ENCODE measurements around the gene EIF2B4.

The EIF2B4 gene

GRCh38 chr2:27370816-27371620, 880 bp upstream of the EIF2B4 start:
- Histone ChIP-seq H3K9me3 (ENCODE audit: control insufficient read depth, insufficient read depth, low read depth, low read length) (no peaks in the 10 kb centered on the region), H3K4me1 (ENCODE audit: control insufficient read depth, insufficient read depth, low read length) (no peaks in the 10 kb centered on the region), H3K36me3 (ENCODE audit: control insufficient read depth in 2 of 2, insufficient read depth in 1 of 2, low read length in 2 of 2) (peaks cover 29 to 70% of the 10 kb centered on the region in 2 experiments), H3K27ac (ENCODE audit: extremely low read depth, low read depth, low read length) (peak overlapping the region; percentile 79), H3K4me3 (ENCODE audit: low read depth, low read length) (peak overlapping the region; percentile 84)
- TF ChIP-seq ZNF692 (tag by site-specific recombination; IDR thresholded peaks at IDR 0.05) (peak; percentile 13; the same call in 1 of the 2 replicates), KLF9 (tag by site-specific recombination; IDR thresholded peaks at IDR 0.05; ENCODE audit: low read depth) (0 out of 2 replicates have a peak, but pooled peaks have one; percentile 36), ZXDB (tag by site-specific recombination; IDR thresholded peaks at IDR 0.05) (peak; percentile 10; the same call in 1 of the 2 replicates), ZNF624 (tag by site-specific recombination; IDR thresholded peaks at IDR 0.05) (no peak), ZSCAN5A (tag by site-specific recombination; IDR thresholded peaks at IDR 0.05) (0 out of 2 replicates have a peak, but pooled peaks have one; percentile 33), ZNF2 (tag by site-specific recombination; IDR thresholded peaks at IDR 0.05) (no peak), ZNF335 (tag by site-specific recombination; conservative IDR thresholded peaks at IDR 0.05) (peak; percentile 15), TSHZ1 (tag by site-specific recombination; IDR thresholded peaks at IDR 0.05; ENCODE audit: borderline replicate concordance) (no peak)
- POLR2A ChIA-PET = interaction anchor here (0.6 to 1.7 kb wide), 2 partner anchors 9 to 14 kb away, joined by 4 to 17 read pairs; partner anchors contain the start of genes GTF3C2 and ZNF513
- CTCF ChIA-PET = interaction anchor here (0.6 to 1.8 kb wide), 5 partner anchors 9 to 312 kb away, joined by 3 to 7 read pairs (median 4); partner anchors contain the start of gene ZNF513

DNA sequence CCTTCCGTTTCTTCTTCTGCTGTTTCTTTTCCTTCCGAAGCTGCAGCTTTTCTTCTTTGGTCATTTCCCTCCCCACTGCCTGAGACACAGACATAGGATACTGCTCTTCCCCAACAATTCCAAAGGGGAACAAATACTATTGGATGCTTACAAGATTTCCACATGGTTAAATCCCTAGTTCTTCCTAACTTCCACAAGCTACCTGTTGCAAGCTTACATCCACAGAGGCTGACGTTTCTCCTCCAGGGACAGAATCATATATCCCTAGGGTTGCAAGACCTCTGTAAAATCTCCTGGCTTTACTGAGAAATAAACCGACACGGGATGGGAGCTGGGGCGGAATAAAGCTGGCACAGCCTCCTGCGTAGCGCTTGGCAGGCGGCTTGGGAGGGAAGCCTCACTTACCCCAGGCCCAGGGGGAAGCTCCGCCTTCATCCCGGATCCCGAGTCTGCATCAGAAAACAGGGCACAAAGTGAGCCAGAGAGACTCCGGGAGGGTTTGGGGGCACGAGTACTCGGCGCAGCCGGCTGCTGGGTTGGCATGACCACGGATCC, 590 bp downstream of the EIF2B4 start:
- Histone ChIP-seq H3K4me3 (ENCODE audit: low read depth, low read length) (peak overlapping the region; percentile 85), H3K27ac (ENCODE audit: extremely low read depth, low read depth, low read length) (peak overlapping the region; percentile 79), H3K36me3 (ENCODE audit: control insufficient read depth in 2 of 2, insufficient read depth in 1 of 2, low read length in 2 of 2) (peaks cover 39 to 67% of the 10 kb centered on the region in 2 experiments), H3K9me3 (ENCODE audit: control insufficient read depth, insufficient read depth, low read depth, low read length) (no peaks in the 10 kb centered on the region), H3K4me1 (ENCODE audit: control insufficient read depth, insufficient read depth, low read length) (no peaks in the 10 kb centered on the region)
- ChIA-PET POLR2A (interaction anchor here (0.6 to 1.9 kb wide), 14 partner anchors 9 to 282 kb away, joined by 3 to 22 read pairs (median 4); partner anchors contain the start of genes CCDC121, GPN1, GTF3C2 and MPV17), CTCF (interaction anchor here (0.6 to 1.6 kb wide), 16 partner anchors 8 to 1419 kb away, joined by 3 to 8 read pairs (median 4); partner anchors contain the start of genes FNDC4, MPV17 and ZNF512)
- TF ChIP-seq ZNF416 (tag by site-specific recombination; IDR thresholded peaks at IDR 0.05) (no peak), ZNF335 (tag by site-specific recombination; conservative IDR thresholded peaks at IDR 0.05) (0 out of 2 replicates have a peak, but pooled peaks have one; percentile 13), MZF1 (tag by site-specific recombination; IDR thresholded peaks at IDR 0.05; ENCODE audit: borderline replicate concordance) (no peak), ZNF211 (tag by site-specific recombination; IDR thresholded peaks at IDR 0.05; ENCODE audit: low read depth) (no peak), HOXC10 (CRISPR knock-in tag; IDR thresholded peaks at IDR 0.05) (0 out of 2 replicates have a peak, but pooled peaks have one; percentile 41), ZNF571 (tag by site-specific recombination; IDR thresholded peaks at IDR 0.05) (no peak), ZNF791 (tag by site-specific recombination; IDR thresholded peaks at IDR 0.05) (no peak), SCRT1 (tag by site-specific recombination; IDR thresholded peaks at IDR 0.05; ENCODE audit: borderline replicate concordance) (peak; percentile 76; the same call in 1 of the 2 replicates), ZNF701 (tag by site-specific recombination; IDR thresholded peaks at IDR 0.05) (no peak), ZNF785 (tag by site-specific recombination; IDR thresholded peaks at IDR 0.05) (no peak), ZNF354C (tag by site-specific recombination; IDR thresholded peaks at IDR 0.05; ENCODE audit: borderline replicate concordance, low read depth) (no peak), SETDB1 (IDR thresholded peaks at IDR 0.05; ENCODE audit: insufficient read length, low read length) (no peak), ZNF112 (tag by site-specific recombination; IDR thresholded peaks at IDR 0.05) (no peak), KLF9 (tag by site-specific recombination; IDR thresholded peaks at IDR 0.05; ENCODE audit: low read depth) (no peak), ZNF530 (tag by site-specific recombination; IDR thresholded peaks at IDR 0.05; ENCODE audit: low read depth) (no peak), ZNF624 (tag by site-specific recombination; IDR thresholded peaks at IDR 0.05) (no peak), ZNF366 (tag by site-specific recombination; conservative IDR thresholded peaks at IDR 0.05) (no peak)
- TF ChIP-seq, protein P1, sequence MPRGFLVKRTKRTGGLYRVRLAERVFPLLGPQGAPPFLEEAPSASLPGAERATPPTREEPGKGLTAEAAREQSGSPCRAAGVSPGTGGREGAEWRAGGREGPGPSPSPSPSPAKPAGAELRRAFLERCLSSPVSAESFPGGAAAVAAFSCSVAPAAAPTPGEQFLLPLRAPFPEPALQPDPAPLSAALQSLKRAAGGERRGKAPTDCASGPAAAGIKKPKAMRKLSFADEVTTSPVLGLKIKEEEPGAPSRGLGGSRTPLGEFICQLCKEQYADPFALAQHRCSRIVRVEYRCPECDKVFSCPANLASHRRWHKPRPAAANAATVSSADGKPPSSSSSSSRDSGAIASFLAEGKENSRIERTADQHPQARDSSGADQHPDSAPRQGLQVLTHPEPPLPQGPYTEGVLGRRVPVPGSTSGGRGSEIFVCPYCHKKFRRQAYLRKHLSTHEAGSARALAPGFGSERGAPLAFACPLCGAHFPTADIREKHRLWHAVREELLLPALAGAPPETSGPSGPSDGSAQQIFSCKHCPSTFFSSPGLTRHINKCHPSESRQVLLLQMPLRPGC (tag by site-specific recombination; IDR thresholded peaks at IDR 0.05) = no peak

All from HEK293 (cell line).